HG03135 (cell line): Measurements from ENCODE around the gene STARD10.

ENCODE experiments used
- ATAC-seq: cut with Tn5 transposase; IDR thresholded peaks from one replicate; pipeline ENCODE4 v1.9.1; 2021; ENCODE audit warnings: mild to moderate bottlenecking, moderate library complexity; ENCODE audit not compliant: unreplicated experiment

STARD10 gene

GRCh38 chr11:72712168-72712751, 81.6 kb downstream of the STARD10 start:
- ATAC-seq, result no peak

DNA sequence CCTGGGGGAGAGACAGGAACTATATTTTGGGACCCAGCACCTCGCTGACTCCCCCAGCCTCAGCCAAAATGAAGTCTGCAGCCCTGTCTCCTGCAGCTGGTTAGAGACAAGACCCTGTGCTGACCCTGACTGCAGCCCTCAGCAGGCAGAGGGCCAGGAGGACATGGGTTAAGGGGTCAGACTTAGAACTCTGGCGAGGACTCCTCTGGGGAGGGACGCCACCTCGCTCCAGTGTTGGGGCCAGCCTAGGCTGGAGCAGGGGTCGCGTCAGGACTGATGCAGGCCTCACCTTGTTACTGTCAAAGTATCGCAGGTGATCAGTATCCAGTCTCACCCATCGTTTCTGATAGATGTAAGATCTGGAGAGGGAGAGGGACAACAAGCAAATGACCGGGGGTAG, 82.7 kb downstream of the STARD10 start:
- ATAC-seq, result no peak

- ATAC-seq, result no peak
These were observed 83.6 kb downstream of the STARD10 start for GRCh38 chr11:72710278-72710677.

DNA sequence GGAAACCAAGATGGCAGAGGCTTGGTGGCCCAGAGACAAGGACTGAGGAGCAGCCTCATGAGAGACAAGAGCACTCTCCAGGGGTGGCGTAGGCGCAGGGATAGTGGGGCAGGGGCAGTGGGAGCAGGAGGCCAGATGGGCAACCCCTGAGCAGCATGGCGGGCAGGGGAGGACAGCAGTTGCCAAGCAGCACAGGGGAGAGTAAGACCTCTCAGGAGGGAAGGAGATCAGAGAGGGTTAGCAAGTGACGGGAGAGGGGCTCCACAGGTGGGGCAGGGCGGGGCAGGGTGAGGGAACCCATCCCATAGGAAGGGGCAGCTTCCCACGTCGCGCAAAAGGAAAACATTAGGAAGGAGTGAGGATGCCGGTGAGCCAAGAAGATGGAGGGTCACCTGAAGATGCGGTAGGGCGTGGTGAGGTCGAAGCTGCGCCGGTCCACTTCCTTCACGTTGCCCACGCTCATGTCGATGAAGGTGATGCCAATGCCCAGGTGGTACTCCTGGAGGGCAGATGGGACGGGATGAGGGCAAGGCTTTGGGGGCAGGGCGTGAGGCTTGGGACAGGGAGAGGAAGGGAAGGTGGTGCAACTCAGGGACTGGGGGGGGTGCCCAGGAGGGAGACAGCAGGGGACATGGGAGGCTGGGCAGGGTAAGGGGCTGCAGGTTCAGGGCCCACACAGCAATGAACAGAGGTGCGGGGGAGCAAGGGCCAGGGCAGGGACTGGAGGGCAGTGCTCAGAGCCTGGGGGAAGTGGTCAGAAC, 84.2 kb downstream of the STARD10 start:
- ATAC-seq, result no peak

DNA sequence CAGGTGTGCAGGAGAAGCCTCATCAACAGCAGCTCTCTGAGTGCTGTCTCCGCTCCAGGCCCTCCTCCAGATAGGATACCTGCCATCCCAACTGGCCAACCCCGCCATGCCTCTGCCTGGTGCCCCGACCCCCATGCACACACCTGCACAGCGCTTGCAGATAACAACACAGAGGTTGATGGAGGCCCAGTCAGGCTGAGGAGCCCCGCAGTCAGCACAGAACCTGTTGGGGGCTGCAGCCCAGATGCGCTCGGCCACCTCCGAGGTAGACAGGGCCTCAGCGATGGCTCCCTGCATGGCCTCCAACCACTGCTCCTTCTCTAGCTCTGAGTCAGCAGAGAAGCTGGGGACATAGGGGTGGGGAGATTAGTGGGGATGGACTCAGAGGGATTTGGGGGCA, 86.8 kb downstream of the STARD10 start:
- ATAC-seq, result no peak

- ATAC-seq, result no peak
These were observed 87.3 kb downstream of the STARD10 start for GRCh38 chr11:72706579-72706978.

DNA sequence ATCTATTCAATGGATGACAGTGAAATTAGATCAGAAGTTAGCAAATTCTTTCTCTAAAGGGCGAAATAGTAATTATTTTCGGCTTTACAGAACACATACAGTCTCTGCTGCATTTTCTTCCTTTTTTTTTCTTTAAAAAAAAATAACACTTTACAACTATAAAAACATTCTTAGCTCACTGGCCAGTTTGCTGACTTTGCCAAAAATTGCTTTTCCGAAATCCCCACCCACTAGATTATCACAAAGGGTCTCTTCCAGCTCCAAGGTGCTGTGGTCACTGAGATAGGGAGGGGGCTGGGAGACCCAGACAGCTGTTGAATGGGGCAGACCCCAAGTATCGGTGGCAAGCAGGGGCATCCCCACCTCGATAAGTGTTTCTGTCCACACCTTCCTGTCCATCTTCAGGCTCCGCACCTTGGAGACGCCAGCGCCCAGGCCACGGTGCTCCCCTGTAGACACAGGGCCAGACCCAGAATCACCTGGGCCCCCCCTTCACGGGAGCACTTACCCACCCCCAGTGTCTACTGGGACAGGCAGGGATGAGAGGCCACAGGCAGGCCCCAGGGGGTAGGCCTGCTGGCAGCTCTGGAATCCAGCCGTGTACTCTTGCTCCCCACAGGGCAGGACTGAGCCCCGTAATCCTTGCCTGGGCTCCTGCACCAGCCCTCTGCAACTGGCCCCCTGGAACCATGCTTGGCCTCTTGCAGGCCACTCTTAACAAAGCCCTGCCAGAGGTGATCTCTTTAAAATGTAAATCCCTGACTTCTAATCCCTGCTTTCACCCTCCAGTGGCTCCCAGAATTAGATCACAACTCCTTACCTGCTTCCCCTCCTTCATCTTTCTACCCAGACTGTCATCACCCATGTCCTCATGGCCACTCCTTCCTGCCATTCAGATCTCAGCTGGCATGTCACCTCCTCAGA, 88.1 kb downstream of the STARD10 start:
- ATAC-seq, result no peak

- no peak for ATAC-seq
These were observed 89.0 kb downstream of the STARD10 start for GRCh38 chr11:72704783-72705265.
